ENCODE measurements around the gene KLHL8.

Gene KLHL8

DNA sequence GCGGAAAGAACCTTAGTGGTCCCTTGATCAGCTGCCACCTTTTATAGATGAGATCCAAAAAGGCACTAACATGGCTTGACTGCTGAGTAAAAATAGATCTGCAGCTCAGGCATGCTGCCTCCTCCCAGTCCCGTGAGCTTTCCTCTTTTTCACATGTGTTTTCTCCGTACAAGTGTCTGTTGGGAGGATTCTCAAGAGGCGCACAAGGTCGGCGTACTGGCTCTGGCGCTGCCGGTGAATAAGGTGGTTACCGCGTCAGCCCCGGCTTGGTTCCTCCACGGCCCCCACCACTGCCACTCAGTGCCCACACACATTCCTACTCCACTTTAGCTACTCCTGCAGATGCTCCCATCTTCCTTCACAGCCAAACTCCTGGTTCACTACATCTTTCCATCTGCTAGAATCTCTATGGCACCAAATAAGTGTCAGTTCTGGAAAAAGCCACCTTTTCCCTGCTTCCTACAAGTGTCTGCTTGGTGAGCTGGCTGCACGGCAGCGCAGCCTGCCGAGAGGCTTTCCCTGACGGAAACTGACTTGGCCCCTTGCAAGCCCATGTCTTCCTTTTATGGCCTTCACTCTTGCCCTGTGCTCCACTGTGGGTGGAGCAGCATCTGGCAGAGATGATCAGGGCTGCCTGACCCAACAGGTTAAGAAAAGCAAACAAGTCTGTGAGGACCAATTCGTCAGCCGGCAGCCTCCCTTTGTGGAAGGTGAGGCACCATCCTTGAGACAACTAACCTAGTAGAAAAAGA is 99.8 kb downstream of the KLHL8 start:
- DNase-seq (ENCODE audit: low read depth), result no peak

DNA sequence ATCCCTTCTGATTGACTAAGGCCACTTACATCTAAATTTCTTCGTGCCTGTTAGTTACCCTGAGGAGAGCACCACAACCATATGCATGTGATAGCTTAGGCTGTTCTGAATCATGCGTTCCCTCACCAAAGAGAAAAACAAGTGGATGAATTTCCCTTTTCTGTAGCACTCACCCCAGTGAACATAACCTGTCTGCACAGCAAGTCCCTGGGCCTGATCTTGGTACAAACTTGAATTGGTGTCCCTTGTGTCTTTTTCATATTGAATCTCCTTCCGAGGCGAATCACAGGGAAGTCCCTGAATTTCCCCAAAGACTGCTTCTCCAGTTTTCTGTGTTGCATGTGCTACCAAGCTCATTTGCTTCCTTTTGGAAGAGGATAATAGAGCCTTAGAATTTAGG is 100.4 kb downstream of the KLHL8 start:
- DNase-seq (ENCODE audit: low read depth), result no peak

DNA sequence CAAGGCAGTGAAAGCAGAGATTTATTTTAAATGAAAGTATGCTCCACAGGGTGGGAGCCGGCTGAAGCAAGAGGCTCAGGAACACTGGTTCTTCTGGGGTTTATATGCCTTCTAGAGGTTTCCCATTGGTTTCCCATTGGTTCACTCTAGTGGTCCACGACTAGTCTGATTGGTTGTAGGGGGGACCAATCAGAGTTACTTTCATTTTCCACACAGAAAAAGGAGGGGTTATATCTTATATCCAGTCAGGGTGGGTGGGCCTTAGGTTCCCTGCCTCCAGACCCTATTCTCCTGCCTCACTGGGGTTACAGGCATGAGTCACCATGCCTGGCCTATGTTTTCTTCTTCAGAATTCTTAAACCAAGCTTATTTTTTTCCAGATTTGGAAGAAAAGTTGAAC is 101.6 kb downstream of the KLHL8 start:
- peak; percentile 37 for DNase-seq (ENCODE audit: low read depth)

DNA sequence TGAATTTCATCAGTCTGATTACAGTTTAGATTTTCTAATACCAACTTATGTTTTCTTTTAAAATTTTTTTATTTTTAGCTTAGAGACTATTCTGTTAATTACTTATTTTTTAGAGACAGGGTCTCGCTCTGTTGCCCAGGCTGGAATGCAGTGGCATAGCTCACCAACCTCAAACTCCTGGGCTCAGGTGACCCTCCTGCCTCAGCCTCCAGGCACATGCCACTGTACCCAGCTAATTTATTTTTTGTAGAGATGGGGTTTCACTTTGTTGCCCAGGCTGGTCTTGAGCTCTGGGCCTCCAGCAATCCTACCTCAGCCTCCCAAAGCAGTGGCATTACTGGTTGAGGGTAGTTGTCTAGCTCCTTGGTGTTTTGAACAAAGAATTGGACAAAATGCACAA is 102.0 kb downstream of the KLHL8 start:
- no peak for DNase-seq (ENCODE audit: low read depth)

DNA sequence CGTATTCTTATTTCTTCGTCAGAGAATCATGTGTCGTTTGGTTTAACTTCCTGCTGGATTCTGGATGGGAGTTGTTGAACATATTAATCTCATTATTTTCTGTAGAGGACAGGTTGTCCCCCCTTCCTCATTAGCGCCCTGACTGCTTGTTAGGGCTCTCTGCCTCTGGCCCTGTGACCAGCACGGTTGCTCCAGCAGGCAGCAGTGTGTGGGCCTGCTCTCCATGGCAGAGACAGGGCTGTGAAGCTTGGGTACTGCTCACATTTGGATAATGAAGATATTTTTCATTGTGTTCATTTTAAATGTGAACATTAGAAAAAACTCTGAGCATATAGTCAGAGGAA is 102.7 kb downstream of the KLHL8 start:
- DNase-seq (ENCODE audit: low read depth), result no peak

DNA sequence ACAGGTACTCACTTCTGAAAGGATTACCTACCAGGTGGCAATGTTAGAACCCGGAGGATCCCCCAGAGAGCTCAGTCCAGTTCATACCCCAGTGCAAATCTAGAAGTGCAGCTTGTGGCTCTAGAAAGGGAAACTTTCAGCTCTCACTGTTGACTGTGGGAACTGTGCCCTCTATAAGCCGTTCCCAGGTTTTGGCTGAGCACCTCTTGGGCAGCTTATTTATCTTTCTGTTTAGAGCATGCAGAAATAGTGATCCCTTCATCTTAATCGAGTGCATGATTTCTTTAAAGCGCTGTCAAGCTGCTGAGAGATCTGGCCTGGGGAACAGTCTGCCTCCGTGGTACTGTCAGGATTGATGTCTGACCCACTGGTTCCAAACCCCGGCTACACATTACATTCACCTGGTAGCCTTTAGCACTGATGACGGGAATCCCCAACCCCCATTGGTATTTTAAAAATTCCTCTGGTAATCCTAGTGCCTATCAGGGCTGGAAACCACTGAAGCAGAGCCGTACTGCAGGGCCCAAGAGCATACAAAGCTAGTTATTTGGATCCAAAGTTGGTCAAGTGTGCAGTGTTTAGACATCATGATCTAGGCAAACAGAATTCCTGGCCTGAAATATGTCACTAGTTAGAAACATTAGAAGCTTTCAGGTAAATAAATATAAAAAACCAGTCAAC is 103.2 kb downstream of the KLHL8 start:
- DNase-seq (ENCODE audit: low read depth), result no peak

DNA sequence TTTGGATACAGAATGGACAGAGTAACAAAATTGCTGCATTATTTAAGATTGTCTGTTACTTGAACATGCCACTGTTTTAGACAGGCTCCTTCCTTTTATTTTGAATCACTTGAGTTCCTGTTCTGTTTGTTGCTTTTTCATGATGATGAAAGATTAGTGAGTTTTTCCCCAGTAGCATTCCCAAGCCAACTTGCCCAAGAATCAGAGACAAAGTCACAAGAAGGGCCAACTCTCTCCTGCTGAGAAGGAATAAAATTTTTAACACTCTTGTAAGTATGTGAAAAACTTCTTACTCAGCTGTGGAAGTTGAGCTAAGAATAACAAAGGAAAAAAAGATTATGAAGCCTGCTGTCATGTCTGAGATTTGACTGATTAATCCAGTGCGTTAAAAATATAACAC is 104.2 kb downstream of the KLHL8 start:
- DNase-seq (ENCODE audit: low read depth), result no peak

DNA sequence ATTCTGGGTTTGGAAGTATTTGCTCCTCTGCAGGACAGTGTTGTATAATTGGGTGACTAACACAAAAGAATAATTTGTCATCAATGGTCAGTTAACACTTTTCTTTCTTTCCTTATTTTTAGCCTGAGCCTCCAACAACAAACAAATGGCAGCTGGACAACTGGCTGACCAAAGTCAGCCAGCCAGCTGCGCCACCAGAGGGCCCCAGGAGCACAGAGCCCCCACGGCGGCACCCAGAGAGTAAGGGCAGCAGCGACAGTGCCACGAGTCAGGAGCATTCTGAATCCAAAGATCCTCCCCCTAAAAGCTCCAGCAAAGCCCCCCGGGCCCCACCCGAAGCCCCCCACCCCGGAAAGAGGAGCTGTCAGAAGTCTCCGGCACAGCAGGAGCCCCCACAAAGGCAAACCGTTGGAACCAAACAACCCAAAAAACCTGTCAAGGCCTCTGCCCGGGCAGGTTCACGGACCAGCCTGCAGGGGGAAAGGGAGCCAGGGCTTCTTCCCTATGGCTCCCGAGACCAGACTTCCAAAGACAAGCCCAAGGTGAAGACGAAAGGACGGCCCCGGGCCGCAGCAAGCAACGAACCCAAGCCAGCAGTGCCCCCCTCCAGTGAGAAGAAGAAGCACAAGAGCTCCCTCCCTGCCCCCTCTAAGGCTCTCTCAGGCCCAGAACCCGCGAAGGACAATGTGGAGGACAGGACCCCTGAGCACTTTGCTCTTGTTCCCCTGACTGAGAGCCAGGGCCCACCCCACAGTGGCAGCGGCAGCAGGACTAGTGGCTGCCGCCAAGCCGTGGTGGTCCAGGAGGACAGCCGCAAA is 106.0 kb downstream of the KLHL8 start:
- no peak for DNase-seq (ENCODE audit: low read depth)

DNA sequence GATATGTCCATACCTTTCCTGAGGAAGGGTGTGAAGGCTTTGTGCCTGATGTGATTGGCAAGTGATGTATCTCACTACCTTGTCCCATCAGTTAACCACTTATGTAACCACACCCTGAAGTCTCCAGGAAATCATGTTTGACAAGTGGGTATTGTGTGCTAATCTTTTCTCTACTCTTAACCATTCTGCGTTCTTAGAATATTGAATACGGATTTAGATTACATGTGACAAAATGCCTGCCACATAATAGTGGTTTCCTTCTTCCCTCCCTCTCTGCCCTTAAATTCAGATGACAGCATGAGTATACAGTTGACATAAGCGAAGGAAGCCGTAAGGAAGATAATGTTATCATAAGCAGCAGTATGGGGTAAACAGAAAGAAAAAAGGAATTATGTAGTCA is 108.4 kb downstream of the KLHL8 start:
- no peak for DNase-seq (ENCODE audit: low read depth)

Measured in fibroblast of the conjunctiva (primary cell).